Ureter (tissue), 1 donor: ENCODE data around the gene SASH3. TPM values are rescaled to one million over a fixed set of nuclear protein-coding genes. Genes with fewer than 3 reads are reported as not detected.

Experiments
- DNase-seq: peaks from one replicate; pipeline ENCODE4 v3.0.0-alpha.2; 2020; ENCODE audit warnings: low spot score
- total RNA-seq: library from RNA; stranded (reverse); gene quantifications from one replicate; pipeline ENCODE4 v1.2.4, GENCODE V29; 2023
- donor health status: DM: yes; HTN: yes; CAD: no.

The SASH3 gene
- total RNA-seq, 1 donor from 2014 or later: 8.4 TPM

DNA sequence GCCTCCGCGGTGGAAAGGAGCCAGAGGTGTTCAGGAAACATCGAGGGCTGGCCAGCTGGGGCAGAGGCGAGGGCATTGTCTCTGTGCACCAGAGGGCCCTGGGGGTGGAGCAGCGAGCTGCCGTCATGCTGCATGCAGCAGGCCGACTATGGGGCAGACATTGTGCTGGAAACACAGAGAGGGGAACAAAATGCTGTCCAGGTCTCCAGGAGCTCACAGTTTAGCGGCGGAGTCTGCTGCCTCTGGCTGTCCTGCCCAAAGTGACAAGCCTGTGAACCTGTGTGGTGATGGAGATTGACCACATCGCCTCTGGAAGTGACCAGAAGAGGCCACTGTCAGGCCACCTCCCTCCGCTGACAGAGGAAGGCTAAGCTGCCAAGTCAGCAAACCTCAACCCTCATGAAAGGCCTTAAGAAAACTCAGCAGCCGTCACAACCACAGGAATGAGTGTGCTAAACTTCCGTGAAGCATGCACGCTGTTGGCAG is 20.1 kb upstream of the SASH3 start:
- DNase-seq: no peak

GRCh38 chrX:129760155-129760554 is 19.6 kb upstream of the SASH3 start:
- DNase-seq: no peak

GRCh38 chrX:129760981-129761380 is 18.8 kb upstream of the SASH3 start:
- DNase-seq: no peak

DNA sequence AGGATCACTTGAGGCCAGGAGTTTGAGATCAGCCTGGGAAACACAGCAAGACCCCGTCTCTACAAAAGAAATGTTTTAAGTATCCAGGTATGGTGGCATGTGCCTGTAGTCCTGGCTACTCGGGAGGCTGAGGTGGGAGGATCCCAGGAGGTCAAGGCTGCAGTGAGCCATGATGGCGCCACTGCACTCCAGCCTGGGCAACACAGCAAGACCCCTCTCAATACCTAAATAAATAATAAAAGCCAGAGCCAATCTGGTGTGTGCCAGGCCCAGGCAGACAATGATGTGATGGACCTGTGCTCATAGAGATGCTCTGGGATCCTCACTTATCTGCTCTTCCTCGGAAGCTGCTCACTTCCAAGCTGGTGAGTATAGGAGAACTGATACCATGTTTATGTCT is 18.2 kb upstream of the SASH3 start:
- DNase-seq: no peak

GRCh38 chrX:129762448-129762847 is 17.3 kb upstream of the SASH3 start:
- DNase-seq: no peak

GRCh38 chrX:129763666-129764065 is 16.1 kb upstream of the SASH3 start:
- no peak for DNase-seq

DNA sequence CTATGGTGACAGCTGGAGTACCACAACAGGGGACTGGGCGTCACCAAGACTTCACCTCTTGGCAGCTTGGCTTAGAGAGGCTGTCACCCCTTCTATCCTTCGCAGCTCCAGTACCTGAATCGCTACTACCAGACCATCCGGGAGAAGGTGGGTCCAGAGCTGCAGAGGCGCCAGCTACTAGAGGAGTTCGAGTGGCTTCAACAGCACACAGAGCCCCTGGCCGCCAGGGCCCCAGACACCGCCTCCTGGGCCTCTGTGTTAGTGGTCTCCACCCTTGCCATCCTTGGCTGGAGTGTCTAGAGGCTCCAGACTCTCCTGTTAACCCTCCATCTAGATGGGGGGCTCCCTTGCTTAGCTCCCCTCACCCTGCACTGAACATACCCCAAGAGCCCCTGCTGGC is 11.6 kb upstream of the SASH3 start:
- DNase-seq: no peak

GRCh38 chrX:129768586-129769466 is 10.9 kb upstream of the SASH3 start:
- DNase-seq: no peak

- DNase-seq: no peak
Observed at GRCh38 chrX:129769467-129770154, 10.1 kb upstream of the SASH3 start.

DNA sequence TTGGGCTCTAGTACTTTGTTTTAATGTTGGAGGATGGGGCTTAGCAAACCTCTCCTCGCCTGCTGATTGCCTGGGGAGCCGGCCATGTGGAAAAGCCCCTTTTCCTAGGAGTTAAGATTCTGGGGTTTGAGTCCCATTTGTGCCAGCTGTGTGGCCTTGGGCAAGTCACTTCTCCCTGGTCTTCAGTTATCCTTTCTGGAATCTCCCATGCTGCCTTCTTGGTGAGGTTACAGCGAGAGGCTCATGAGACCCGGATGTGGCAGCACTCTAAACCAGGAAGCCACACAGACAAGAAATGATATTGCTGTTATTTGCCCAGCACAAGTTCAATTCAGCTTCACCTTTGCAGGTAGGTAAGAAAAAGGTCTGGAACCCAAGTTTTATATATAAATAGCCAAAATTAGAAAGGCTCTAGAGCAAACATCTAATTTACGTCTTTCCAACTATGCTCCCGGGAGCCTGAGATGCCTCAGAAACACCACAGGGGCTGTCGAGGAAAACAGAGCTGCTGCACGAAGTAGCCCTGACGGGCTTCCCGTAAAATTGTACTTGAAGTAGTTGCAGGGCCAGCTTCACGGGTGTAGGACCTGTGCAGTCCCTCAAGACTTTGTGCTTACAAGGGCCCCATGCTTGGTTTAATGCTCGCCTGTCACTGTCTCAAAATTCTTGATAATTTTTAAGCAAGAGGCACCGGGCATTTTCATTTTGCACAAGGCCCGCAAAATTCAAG is 8.3 kb upstream of the SASH3 start:
- no peak for DNase-seq

DNA sequence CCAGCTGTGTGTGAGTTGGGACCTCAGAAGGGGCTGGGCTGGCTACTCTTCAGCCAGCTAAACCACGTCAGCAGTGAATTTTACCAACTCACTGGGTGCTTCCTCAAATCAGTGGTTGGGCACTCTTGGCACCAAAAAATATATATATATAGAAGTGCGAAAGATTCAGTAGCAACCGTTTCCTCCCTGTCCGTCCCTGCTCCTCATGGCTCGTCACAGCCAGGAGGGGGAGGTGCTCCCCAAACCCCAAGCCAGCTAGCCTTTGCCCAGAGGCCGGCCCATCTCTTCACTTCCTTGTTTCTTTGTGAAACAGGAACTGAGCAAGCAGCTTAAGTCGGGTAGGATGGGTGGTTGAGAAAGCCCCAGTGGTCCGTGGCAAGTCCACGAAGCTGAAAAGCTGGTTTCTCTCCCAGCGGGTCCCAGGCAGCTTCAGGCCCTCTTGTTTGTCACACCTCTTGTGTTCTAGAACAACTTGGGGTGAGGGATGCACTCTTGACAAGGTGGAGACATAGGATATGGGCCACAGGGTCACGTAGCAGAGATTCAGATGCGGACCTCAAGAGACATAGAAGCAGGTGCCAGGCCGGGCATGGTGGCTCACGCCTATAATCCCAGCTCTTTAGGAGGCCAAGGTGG is 6.8 kb upstream of the SASH3 start:
- peak; percentile 61 for DNase-seq

- no peak for DNase-seq
Observed at GRCh38 chrX:129773649-129774458, 5.9 kb upstream of the SASH3 start.

DNA sequence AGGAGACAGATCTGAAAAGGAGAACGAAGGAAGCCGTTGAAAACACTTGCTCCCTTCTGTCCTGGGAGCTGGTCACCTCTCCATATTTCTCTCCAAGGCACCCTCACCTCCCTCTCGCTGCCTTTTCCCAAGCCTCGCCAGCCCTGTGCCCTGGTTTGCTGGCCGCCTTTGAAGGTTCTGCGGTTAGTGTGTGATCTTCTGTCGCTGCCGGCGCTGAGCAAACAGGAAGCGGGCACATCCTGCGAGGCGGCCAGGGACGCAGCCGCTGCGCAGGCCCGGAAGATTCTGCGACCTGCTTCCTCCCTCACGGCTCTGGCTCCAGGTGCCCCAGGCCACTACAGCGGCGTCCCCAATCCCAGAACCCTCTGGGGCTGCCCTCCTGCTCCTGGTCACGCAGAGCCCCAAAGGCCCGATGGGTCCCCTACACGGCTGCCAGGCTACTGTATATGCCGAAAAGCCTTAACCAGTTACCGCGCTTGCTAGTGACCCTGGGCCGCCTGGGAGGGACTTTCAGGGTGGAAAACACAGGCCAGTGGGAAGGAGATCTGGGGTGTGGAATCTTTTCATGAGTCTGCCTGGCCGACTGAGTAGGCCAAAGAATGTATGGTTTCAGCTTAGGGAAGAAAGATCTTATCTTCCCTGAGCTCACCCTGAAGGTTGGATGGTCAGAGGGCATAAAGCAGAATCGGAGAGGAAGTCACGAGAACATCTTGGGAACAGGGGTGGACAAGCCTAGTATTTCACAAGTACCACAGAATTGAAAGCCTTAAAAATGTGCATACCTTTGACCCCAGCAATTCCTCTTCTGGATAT is 2.3 kb upstream of the SASH3 start:
- DNase-seq: no peak

- DNase-seq: no peak
Observed at GRCh38 chrX:129779086-129779672, 570 bp upstream of the SASH3 start.

GRCh38 chrX:129780441-129781105 is 824 bp downstream of the SASH3 start:
- no peak for DNase-seq

- DNase-seq: no peak
Observed at GRCh38 chrX:129781134-129781672, 1.5 kb downstream of the SASH3 start.

DNA sequence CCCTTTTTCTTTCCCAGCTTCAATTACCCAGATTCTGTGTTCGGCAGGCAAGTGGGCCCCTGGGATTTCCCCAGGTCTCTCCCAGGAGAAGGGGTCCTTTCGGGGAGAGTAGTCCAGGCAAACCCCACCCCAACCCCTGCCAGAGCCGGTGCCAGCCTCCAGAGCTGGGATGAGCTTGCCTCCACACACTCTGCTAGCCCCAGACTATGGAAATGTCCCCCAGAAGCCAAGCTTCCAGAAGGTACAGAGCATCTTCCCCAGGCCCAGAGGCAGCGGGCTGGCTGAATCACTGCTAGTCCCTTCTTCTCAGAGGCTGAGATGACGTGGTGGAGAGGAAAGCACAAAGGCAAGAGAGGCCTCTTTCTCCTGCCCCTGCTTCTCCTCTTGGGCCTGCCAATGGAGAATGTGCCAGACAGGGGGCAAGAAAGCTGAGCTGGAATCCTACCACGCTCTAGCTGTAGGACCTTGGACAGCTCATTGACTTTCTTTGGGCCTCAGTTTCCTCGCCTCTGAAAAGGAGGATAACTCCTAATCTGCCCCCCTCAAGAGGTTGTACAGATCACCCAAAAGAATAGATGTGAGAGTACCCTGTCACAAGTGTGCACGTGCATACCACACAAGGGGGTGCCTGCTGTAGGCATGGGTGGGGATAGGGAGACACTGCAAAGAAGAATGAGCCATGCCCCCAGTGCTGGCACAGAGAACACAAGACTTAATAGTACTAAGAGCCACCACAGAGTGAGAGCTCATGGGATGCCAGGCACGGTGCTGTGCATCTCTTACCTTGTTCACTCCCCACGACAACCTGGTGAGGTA is 2.1 kb downstream of the SASH3 start:
- DNase-seq: no peak

GRCh38 chrX:129782706-129783105 is 3.0 kb downstream of the SASH3 start:
- DNase-seq: no peak
